Thoracic aorta (tissue), 2 donors: ENCODE measurements around the gene SSH2. TPM values are rescaled to one million over a fixed set of nuclear protein-coding genes. Genes with fewer than 3 reads are reported as not detected.
"Not testable (repeated sequence)": the region's sequence is repeated elsewhere in the genome, so short reads cannot be mapped to it uniquely, and the experiment has no call there.

Experiments used
- ATAC-seq: fragments of 150-250 bp; one replicate; pipeline ENCODE4 v1.8.0; 2017; ENCODE audit warnings: low read depth; ENCODE audit not compliant: insufficient number of reproducible peaks, low FRiP score
- DNase-seq: peaks from one replicate; pipeline ENCODE4 v3.0.0-alpha.2; 2020; ENCODE audit warnings: low spot score
- H3K27ac ChIP-seq, 2 donors: fragments of 200-600 bp; sonication (generic); 1 replicate in 1 of 2; 2 replicates in 1 of 2; pipeline ENCODE4 v1.5.1; 2016; ENCODE audit warnings: mild to moderate bottlenecking in 2 of 2, moderate library complexity in 2 of 2
- H3K27me3 ChIP-seq: fragments of 200-600 bp; sonication (generic); replicated peaks from 2 replicates; pipeline ENCODE4 v1.6.0; 2016; ENCODE audit warnings: mild to moderate bottlenecking; ENCODE audit not compliant: insufficient read depth
- H3K36me3 ChIP-seq: fragments of 200-600 bp; sonication (generic); one replicate; pipeline ENCODE4 v1.5.1; 2016
- H3K4me1 ChIP-seq, 2 donors: fragments of 200-600 bp; sonication (generic); 1 replicate in 1 of 2; 2 replicates in 1 of 2; pipeline versions ENCODE4 v1.5.1 to v1.6.0; 2016; ENCODE audit warnings: low read depth in 2 of 2, mild to moderate bottlenecking in 1 of 2; ENCODE audit not compliant: control insufficient read depth in 1 of 2
- H3K4me3 ChIP-seq: fragments of 200-600 bp; sonication (generic); 2 replicates; pipeline ENCODE4 v1.5.1; 2016; ENCODE audit warnings: mild to moderate bottlenecking
- H3K9me3 ChIP-seq: fragments of 200-600 bp; sonication (generic); 2 replicates; pipeline ENCODE4 v1.5.1; 2016
- CTCF ChIP-seq: fragments of 200-600 bp; sonication (generic); IDR thresholded peaks from one replicate; pipeline ENCODE4 v1.5.1; 2019; ENCODE audit warnings: antibody characterized with exemption
- total RNA-seq, 2 donors: library from RNA; depleted of rRNA; stranded (reverse); fragments of >200 nt; gene quantifications; one replicate each; pipeline versions ENCODE4 v1.1.0 to v1.2.3, GENCODE V29; 2016

The SSH2 gene
- total RNA-seq, 2 donors from 2014 or later: 31.5 to 33.2 TPM

GRCh38 chr17:29905879-29906167 is 24.2 kb downstream of the SSH2 start:
- Histone ChIP-seq H3K9me3 (no peaks in the 10 kb centered on the region), H3K27ac (no peak overlapping the region), H3K4me1 (no peaks in the 10 kb centered on the region), H3K4me3 (no peak overlapping the region), H3K36me3 (no peaks in the 10 kb centered on the region), H3K27me3 (no peaks in the 10 kb centered on the region)
- no peak for ATAC-seq
- DNase-seq: no peak
- TF ChIP-seq CTCF: no peak

DNA sequence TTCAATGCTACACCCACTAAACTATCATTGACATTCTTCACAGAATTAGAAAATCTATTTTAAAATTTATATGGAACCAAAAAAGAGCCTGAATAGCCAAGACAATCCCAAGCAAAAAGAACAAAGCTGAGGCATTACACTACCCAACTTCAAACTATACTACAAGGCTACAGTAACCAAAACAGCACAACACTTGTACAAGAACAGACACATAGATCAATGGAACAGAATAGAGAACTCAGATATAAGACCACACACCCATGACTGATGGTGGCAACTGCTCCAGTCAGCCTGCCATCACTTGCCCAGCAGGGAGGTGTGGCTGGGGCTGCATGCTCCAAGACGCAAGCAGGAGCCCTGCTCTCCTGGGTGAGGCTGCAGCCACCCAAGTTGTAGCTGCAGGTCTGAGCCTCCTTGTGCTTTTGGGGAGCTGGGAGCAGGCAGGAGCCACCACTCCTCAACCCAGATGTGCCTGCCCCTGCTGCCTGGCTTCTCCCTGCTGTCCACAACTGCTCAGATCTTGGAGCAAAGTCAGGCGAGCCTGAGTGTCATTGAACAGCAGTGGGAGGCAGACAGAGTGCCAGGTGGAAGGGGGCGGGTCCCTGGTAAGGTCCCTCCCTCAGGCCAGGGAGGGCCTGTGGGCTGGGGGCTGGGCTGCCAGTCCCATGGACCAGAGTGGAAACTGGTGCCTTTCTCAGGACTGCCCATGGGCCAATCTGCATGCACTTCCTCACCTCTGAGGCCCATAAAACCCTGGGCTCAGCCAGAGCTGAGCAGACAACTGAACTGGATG is 24.7 kb downstream of the SSH2 start:
- TF ChIP-seq CTCF: no peak
- no peak for DNase-seq
- Histone ChIP-seq H3K36me3 (no peaks in the 10 kb centered on the region), H3K9me3 (no peaks in the 10 kb centered on the region), H3K4me3 (no peak overlapping the region), H3K27me3 (no peaks in the 10 kb centered on the region), H3K4me1 (no peaks in the 10 kb centered on the region), H3K27ac (no peak overlapping the region)
- no peak for ATAC-seq

- no peaks in the 10 kb centered on the region for H3K9me3 ChIP-seq
These were observed 26.6 kb downstream of the SSH2 start for GRCh38 chr17:29903471-29903870.

DNA sequence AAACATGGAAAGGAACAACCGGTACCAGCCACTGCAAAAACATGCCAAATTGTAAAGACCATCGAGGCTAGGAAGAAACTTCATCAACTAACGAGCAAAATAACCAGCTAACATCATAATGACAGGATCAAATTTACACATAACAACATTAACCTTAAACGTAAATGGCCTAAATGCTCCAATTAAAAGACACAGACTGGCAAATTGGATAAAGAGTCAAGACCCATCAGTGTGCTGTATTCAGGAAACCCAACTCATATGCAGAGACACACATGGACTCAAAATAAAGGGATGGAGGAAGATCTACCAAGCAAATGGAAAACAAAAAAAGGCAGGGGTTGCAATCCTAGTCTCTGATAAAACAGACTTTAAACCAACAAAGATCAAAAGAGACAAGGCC is 32.9 kb downstream of the SSH2 start:
- not testable (repeated sequence) for DNase-seq, H3K36me3 ChIP-seq, H3K4me1 ChIP-seq, H3K27me3 ChIP-seq, H3K27ac ChIP-seq, H3K4me3 ChIP-seq, H3K9me3 ChIP-seq, ATAC-seq

More at GRCh38 chr17:29903471-29903870, 26.6 kb downstream of the SSH2 start:
- H3K4me3 ChIP-seq: no peak overlapping the region
- no peak for TF ChIP-seq CTCF
- H3K27me3 ChIP-seq: no peaks in the 10 kb centered on the region
- H3K36me3 ChIP-seq: no peaks in the 10 kb centered on the region
- no peak overlapping the region for H3K27ac ChIP-seq
- DNase-seq (no peak), ATAC-seq (no peak)
- H3K4me1 ChIP-seq: no peaks in the 10 kb centered on the region

GRCh38 chr17:29892201-29892600 is 37.8 kb downstream of the SSH2 start:
- Histone ChIP-seq H3K36me3 (no peaks in the 10 kb centered on the region), H3K4me1 (no peaks in the 10 kb centered on the region), H3K27ac (no peak overlapping the region), H3K4me3 (no peak overlapping the region), H3K27me3 (no peaks in the 10 kb centered on the region), H3K9me3 (no peaks in the 10 kb centered on the region)
- DNase-seq (no peak), ATAC-seq (no peak)
- no peak for TF ChIP-seq CTCF

DNA sequence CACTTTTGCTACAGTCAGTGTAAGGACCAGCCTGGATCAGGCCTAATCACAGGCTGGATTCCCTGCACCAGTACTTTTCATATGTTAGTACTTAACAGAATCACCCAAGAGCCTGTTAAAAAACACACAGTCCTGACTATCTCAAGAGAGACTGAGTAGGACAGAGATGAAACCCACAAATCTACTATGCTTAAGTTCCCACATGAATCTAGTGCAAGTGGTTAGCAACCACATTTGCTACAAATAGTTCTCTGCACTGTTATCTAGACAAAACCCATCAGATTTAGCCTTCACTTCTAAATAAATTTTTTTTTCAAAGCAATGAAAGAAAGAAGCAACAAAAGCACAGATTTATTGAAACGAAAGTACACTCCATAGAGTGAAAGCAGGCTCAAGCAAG is 38.9 kb downstream of the SSH2 start:
- Histone ChIP-seq H3K4me1 (no peaks in the 10 kb centered on the region), H3K4me3 (no peak overlapping the region), H3K27ac (no peak overlapping the region), H3K36me3 (no peaks in the 10 kb centered on the region), H3K27me3 (no peaks in the 10 kb centered on the region), H3K9me3 (no peaks in the 10 kb centered on the region)
- DNase-seq (no peak), ATAC-seq (no peak)
- TF ChIP-seq CTCF: no peak
